HUES64 (cell line): ENCODE data around the gene SEMA3E.
"Not testable (repeated sequence)": the region's sequence is repeated elsewhere in the genome, so short reads cannot be mapped to it uniquely, and the experiment has no call there.

Experiments
- H3K27ac ChIP-seq: 2 replicates; pipeline ENCODE4 v1.7.0; 2013; ENCODE audit warnings: low read depth, low read length, inconsistent platforms
- H3K27me3 ChIP-seq: 2 replicates; pipeline ENCODE4 v1.6.1; 2013; ENCODE audit warnings: mild to moderate bottlenecking, low read length; ENCODE audit not compliant: insufficient read depth
- H3K36me3 ChIP-seq: 2 replicates; pipeline ENCODE4 v1.6.1; 2013; ENCODE audit warnings: mild to moderate bottlenecking, low read length; ENCODE audit not compliant: insufficient read depth
- H3K4me1 ChIP-seq: 2 replicates; pipeline ENCODE4 v1.6.1; 2013; ENCODE audit warnings: mild to moderate bottlenecking, low read length, moderate library complexity; ENCODE audit not compliant: insufficient read depth
- H3K4me3 ChIP-seq: 2 replicates; pipeline ENCODE4 v1.5.1; 2013; ENCODE audit warnings: mild to moderate bottlenecking, low read length, moderate library complexity
- H3K9ac ChIP-seq: 2 replicates; pipeline ENCODE4 v1.6.1; 2013; ENCODE audit warnings: mild to moderate bottlenecking, low read depth, low read length
- H3K9me3 ChIP-seq: 2 replicates; pipeline ENCODE4 v1.6.1; 2013; ENCODE audit warnings: low read depth, low read length; ENCODE audit not compliant: insufficient read depth
- WGBS: fragments of 150-250, 120-280 bp; methylation state at CpG from one replicate; pipeline ENCODE4 v1.1.7; 2013; ENCODE audit warnings: missing lambda C conversion rate; 5-methylcytosine and 5-hydroxymethylcytosine counted together

SEMA3E gene

GRCh38 chr7:83677180-83677866 is 28.4 kb upstream of the SEMA3E start:
- peaks cover 17% of the 10 kb centered on the region for H3K4me1 ChIP-seq
- no peak overlapping the region for H3K4me3 ChIP-seq
- H3K27me3 ChIP-seq, result no peaks in the 10 kb centered on the region
- H3K27ac ChIP-seq, result no peak overlapping the region
- no peaks in the 10 kb centered on the region for H3K36me3 ChIP-seq
- no peaks in the 10 kb centered on the region for H3K9me3 ChIP-seq
- WGBS, result 85% methylated on average over 4 of the region's 4 CpGs
- H3K9ac ChIP-seq, result no peak overlapping the region

- not testable (repeated sequence) for H3K4me3 ChIP-seq, H3K36me3 ChIP-seq, H3K27me3 ChIP-seq, H3K9me3 ChIP-seq, H3K27ac ChIP-seq, H3K9ac ChIP-seq
- peaks cover 45% of the 10 kb centered on the region for H3K4me1 ChIP-seq
- 96% methylated on average over 28 of the region's 28 CpGs for WGBS
Measured at GRCh38 chr7:83673291-83673690, 24.4 kb upstream of the SEMA3E start.

- no peaks in the 10 kb centered on the region for H3K27me3 ChIP-seq
- H3K36me3 ChIP-seq, result no peaks in the 10 kb centered on the region
- no peaks in the 10 kb centered on the region for H3K9me3 ChIP-seq
- peaks cover 38% of the 10 kb centered on the region for H3K4me1 ChIP-seq
- no CpG with 5 or more reads among the region's 2 CpGs for WGBS
- H3K27ac ChIP-seq, result peak overlapping the region; percentile 57; the same call in 1 of the 2 replicates
- no peak overlapping the region for H3K4me3 ChIP-seq
- no peak overlapping the region for H3K9ac ChIP-seq
Measured at GRCh38 chr7:83672157-83672556, 23.2 kb upstream of the SEMA3E start.

- 93% methylated on average over 4 of the region's 4 CpGs for WGBS
Measured at GRCh38 chr7:83663131-83663530, 14.2 kb upstream of the SEMA3E start.

GRCh38 chr7:83658126-83658525 is 9.2 kb upstream of the SEMA3E start:
- no peak overlapping the region for H3K4me3 ChIP-seq
- no peaks in the 10 kb centered on the region for H3K9me3 ChIP-seq
- H3K9ac ChIP-seq, result no peak overlapping the region
- WGBS, result 46% methylated on average over 2 of the region's 2 CpGs
- H3K36me3 ChIP-seq, result no peaks in the 10 kb centered on the region
- no peak overlapping the region for H3K27ac ChIP-seq
- H3K27me3 ChIP-seq, result no peaks in the 10 kb centered on the region
- no peaks in the 10 kb centered on the region for H3K4me1 ChIP-seq

More at GRCh38 chr7:83663131-83663530, 14.2 kb upstream of the SEMA3E start:
- Histone ChIP-seq H3K27me3 (no peaks in the 10 kb centered on the region), H3K4me3 (no peak overlapping the region), H3K9me3 (no peaks in the 10 kb centered on the region), H3K9ac (no peak overlapping the region), H3K36me3 (no peaks in the 10 kb centered on the region), H3K27ac (no peak overlapping the region), H3K4me1 (no peaks in the 10 kb centered on the region)

GRCh38 chr7:83655951-83656556 is 7.1 kb upstream of the SEMA3E start:
- H3K9ac ChIP-seq, result no peak overlapping the region
- H3K27ac ChIP-seq, result no peak overlapping the region
- no peak overlapping the region for H3K4me3 ChIP-seq
- no peaks in the 10 kb centered on the region for H3K4me1 ChIP-seq
- WGBS, result 57% methylated on average over 2 of the region's 2 CpGs
- H3K27me3 ChIP-seq, result no peaks in the 10 kb centered on the region
- H3K36me3 ChIP-seq, result no peaks in the 10 kb centered on the region
- no peaks in the 10 kb centered on the region for H3K9me3 ChIP-seq

GRCh38 chr7:83652481-83652880 is 3.5 kb upstream of the SEMA3E start:
- Histone ChIP-seq H3K9ac (no peak overlapping the region), H3K9me3 (no peaks in the 10 kb centered on the region), H3K27me3 (no peaks in the 10 kb centered on the region), H3K4me3 (no peak overlapping the region), H3K4me1 (peaks cover 15% of the 10 kb centered on the region), H3K27ac (no peak overlapping the region), H3K36me3 (no peaks in the 10 kb centered on the region)
- WGBS, result 100% methylated on average over 1 of the region's 1 CpG

- Histone ChIP-seq H3K36me3 (no peaks in the 10 kb centered on the region), H3K27ac (no peak overlapping the region), H3K9ac (no peak overlapping the region), H3K4me1 (peaks cover 27% of the 10 kb centered on the region), H3K27me3 (no peaks in the 10 kb centered on the region), H3K4me3 (no peak overlapping the region), H3K9me3 (no peaks in the 10 kb centered on the region)
Measured at GRCh38 chr7:83649701-83650100, 762 bp upstream of the SEMA3E start.

- Histone ChIP-seq H3K36me3 (no peaks in the 10 kb centered on the region), H3K27me3 (no peaks in the 10 kb centered on the region), H3K27ac (no peak overlapping the region), H3K4me3 (no peak overlapping the region), H3K9ac (no peak overlapping the region), H3K9me3 (no peaks in the 10 kb centered on the region), H3K4me1 (peaks cover 33% of the 10 kb centered on the region)
- WGBS, result 100% methylated on average over 2 of the region's 3 CpGs
Measured at GRCh38 chr7:83646027-83646426, 2.9 kb downstream of the SEMA3E start.

GRCh38 chr7:83643739-83644138 is 5.2 kb downstream of the SEMA3E start:
- Histone ChIP-seq H3K9ac (no peak overlapping the region), H3K27ac (no peak overlapping the region), H3K27me3 (no peaks in the 10 kb centered on the region), H3K9me3 (no peaks in the 10 kb centered on the region), H3K4me1 (peaks cover 38% of the 10 kb centered on the region), H3K36me3 (no peaks in the 10 kb centered on the region), H3K4me3 (no peak overlapping the region)

- Histone ChIP-seq H3K4me1 (peaks cover 36% of the 10 kb centered on the region), H3K4me3 (no peak overlapping the region), H3K27ac (no peak overlapping the region), H3K27me3 (no peaks in the 10 kb centered on the region), H3K9ac (no peak overlapping the region), H3K9me3 (no peaks in the 10 kb centered on the region), H3K36me3 (no peaks in the 10 kb centered on the region)
Measured at GRCh38 chr7:83643012-83643411, 5.9 kb downstream of the SEMA3E start.
